ENCODE results near the gene TMEM125. TPM values are rescaled to one million over a fixed set of nuclear protein-coding genes. Genes with fewer than 3 reads are reported as not detected.

TMEM125 gene
- total and polyA plus RNA-seq, 10 of the 15 experiments (the other 5 are each of a cell fraction or from before 2014, with no cell fraction given), result 0.28 TPM; not detected in 9

DNA sequence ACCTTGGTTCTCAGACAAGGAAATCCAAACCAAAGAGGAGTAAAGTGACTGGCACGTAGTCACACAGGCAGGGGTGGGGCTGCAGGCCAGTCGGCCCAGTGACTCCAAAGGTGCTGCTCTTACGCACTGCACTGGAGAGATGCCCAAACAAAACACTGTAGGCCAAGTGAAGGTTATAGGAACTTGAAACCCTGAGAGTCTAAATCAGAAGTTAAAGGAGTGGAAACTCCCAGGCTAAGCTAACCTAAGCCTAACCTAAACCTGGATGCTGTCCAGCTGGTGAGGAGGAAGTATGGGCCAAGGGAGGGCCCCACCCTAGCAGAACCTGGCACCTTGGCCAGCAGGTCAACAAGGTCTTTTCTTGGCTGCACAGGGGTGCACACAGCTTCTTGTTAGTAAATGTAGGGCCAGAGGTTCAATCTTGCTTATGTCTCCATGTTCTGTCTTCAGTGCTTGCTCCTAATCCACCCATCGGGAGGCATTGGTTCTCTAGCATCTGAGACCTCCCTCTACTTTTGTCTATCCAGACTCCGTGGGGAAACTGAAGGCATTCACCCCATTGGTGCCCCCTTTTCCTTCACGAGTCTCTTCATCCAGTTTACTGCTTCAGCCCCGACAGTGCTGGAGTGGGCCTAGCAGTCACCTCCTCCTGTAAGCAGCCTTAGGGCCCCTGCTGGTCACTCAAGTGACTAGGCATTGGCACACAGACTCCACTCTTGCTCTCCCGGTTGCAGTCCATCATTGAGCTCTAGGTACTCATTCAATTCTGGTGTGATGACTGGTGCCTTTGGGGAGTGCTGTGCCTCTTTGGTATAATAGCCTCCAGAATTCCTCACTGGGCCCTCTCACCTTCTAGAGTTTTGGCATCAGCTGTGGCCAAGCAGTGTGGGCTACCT lies 12.9 kb upstream of the TMEM125 start (continued):
- TF ChIP-seq EP300 (IDR thresholded peaks at IDR 0.05; ENCODE audit: borderline replicate concordance in 1 of 2, control insufficient read depth in 1 of 2, low read depth in 2 of 2, low read length in 2 of 2), result no peak
- TF ChIP-seq BCL3 (IDR thresholded peaks at IDR 0.05; ENCODE audit: borderline replicate concordance, insufficient read depth, low read depth, low read length, poor library complexity, severe bottlenecking), result no peak
- TF ChIP-seq MTA3 (IDR thresholded peaks at IDR 0.05; ENCODE audit: borderline replicate concordance, low read length), result no peak

GRCh38 chr1:43258370-43258769 lies 11.4 kb upstream of the TMEM125 start:
- FAIRE-seq (no peak), ATAC-seq (no peak), DNase-seq (ENCODE audit: low read depth, low spot score) (no peak)
- Histone ChIP-seq H3K4me3 (no peak overlapping the region), H3K27ac (ENCODE audit: control insufficient read depth, insufficient read depth) (no peak overlapping the region), H4K20me1 (ENCODE audit: control insufficient read depth, insufficient read depth) (no peaks in the 10 kb centered on the region), H3K27me3 (replicated peaks in 1 of 2; ENCODE audit: control insufficient read depth in 2 of 2, insufficient read depth in 2 of 2, low read length in 1 of 2) (no peaks in the 10 kb centered on the region; a peak in 1 of 4 replicates), H3K9ac (ENCODE audit: control insufficient read depth, insufficient read depth, low read length) (no peak overlapping the region), H3K4me2 (ENCODE audit: control insufficient read depth, insufficient read depth) (no peak overlapping the region), H2AFZ (ENCODE audit: control insufficient read depth, low read depth, low read length) (no peak overlapping the region), H3K9me3 (replicated peaks; ENCODE audit: control insufficient read depth, insufficient read depth, low read length) (peaks cover 9% of the 10 kb centered on the region), H3K4me1 (ENCODE audit: control insufficient read depth, insufficient read depth, low read length) (no peaks in the 10 kb centered on the region), H3K36me3 (ENCODE audit: control insufficient read depth in 2 of 2, insufficient read depth in 2 of 2, low read length in 1 of 2) (no peaks in the 10 kb centered on the region), H3K79me2 (ENCODE audit: control insufficient read depth, insufficient read depth, low read length) (no peaks in the 10 kb centered on the region)
- intact Hi-C loops (cut with micrococcal nuclease; ENCODE audit: unreplicated experiment), result no loop called here
- ChIA-PET CTCF (interaction anchor here (0.9 to 1.0 kb wide), 2 partner anchors 10 to 19 kb away, joined by 3 to 4 read pairs; no protein-coding TSS in a partner anchor), RAD21 (ENCODE audit: unreplicated experiment) (no interaction called here), SMC1A (ENCODE audit: uncharacterized antibody, unreplicated experiment) (interaction anchor here (0.6 kb wide), 1 partner anchor 13 kb away, joined by 3 read pairs; no protein-coding TSS in a partner anchor), POLR2A (no interaction called here)
- in situ Hi-C loops (cut with MboI), result no loop called here
- no peak for TF ChIP-seq RUNX3 (IDR thresholded peaks at IDR 0.05; ENCODE audit: low read length)
- no TSS peak for BruUV-seq (replicated peaks)
- 80% methylated on average over 3 of the region's 3 CpGs for WGBS (ENCODE audit: insufficient coverage, insufficient replicate concordance, low lambda C conversion rate, missing lambda C conversion rate)

All from GM12878 (cell line).